Adrenal gland (tissue), 12 donors: ENCODE data around the gene IL1RL2. TPM values are rescaled to one million over a fixed set of nuclear protein-coding genes. Genes with fewer than 3 reads are reported as not detected.

Experiments used
- DNase-seq, 7 donors: peaks; one replicate each; pipeline ENCODE4 v3.0.0-alpha.2; 2019 to 2020
- H3K27ac ChIP-seq, 5 donors: fragments of 200-600 bp; sonication (generic) in 4 of 5; 1 replicate in 3 of 5; 2 replicates in 2 of 5; pipeline versions ENCODE4 v1.5.1 to v1.8.0; 2016 to 2020; ENCODE audit warnings: mild to moderate bottlenecking in 1 of 5
- H3K27me3 ChIP-seq: fragments of 200-600 bp; 2 replicates; pipeline ENCODE4 v1.8.0; 2021
- H3K36me3 ChIP-seq, 2 donors: fragments of 200-600 bp; replicated peaks in 1 of 2; 1 replicate in 1 of 2; 2 replicates in 1 of 2; pipeline versions ENCODE4 v1.5.1 to v1.8.0; 2018 to 2022
- H3K4me1 ChIP-seq, 2 donors: fragments of 200-600 bp; replicated peaks in 1 of 2; 1 replicate in 1 of 2; 2 replicates in 1 of 2; pipeline versions ENCODE4 v1.5.1 to v1.8.0; 2018 to 2021
- H3K4me3 ChIP-seq, 4 donors: fragments of 200-600 bp; sonication (generic) in 3 of 4; one replicate each; pipeline ENCODE4 v1.5.1; 2016 to 2018
- H3K9me3 ChIP-seq, 3 donors: fragments of 200-600 bp; sonication (generic) in 1 of 3; replicated peaks in 1 of 3; 1 replicate in 2 of 3; 2 replicates in 1 of 3; pipeline versions ENCODE4 v1.5.1 to v1.8.0; 2016 to 2021
- CTCF ChIP-seq, 6 experiments: fragments of 450-650 bp in 4 of 6; fragments of 200-600 bp in 2 of 6; sonication (generic) in 1 of 6; IDR thresholded peaks; 1 replicate in 5 of 6; 2 replicates in 1 of 6; pipeline versions ENCODE4 v1.5.1 to v1.8.0; 2016 to 2021; ENCODE audit warnings: antibody characterized with exemption in 6 of 6, mild to moderate bottlenecking in 2 of 6, moderate library complexity in 1 of 6
- POLR2A ChIP-seq, 2 donors: fragments of 450-650 bp; IDR thresholded peaks; one replicate each; pipeline ENCODE4 v1.6.1; 2017; ENCODE audit warnings: antibody characterized with exemption in 2 of 2, mild to moderate bottlenecking in 2 of 2, moderate library complexity in 1 of 2
- WGBS, 4 donors: extraction: QIAGEN DNeasy Blood & Tissue Kit in 2 of 4; methylation state at CpG; one replicate each; pipeline versions ENCODE4 v1.1.5 to v1.1.7; 2013 to 2017; 5-methylcytosine and 5-hydroxymethylcytosine counted together
- intact Hi-C, 2 donors: fragments of 100-400 bp; cut with DNase I; formaldehyde crosslinking; loops; one replicate each; pipeline versions ENCODE4 v1.14.1 to v1.15.0; 2022 to 2023
- polyA plus RNA-seq, 3 donors: library from polyadenylated mRNA; stranded (reverse); fragments of 200-250 nt in 2 of 3; fragments of 350-450 nt in 1 of 3; fragmentation: Illumina TruSeq in 1 of 3; extraction: RNeasy Lipid Tissue Mini Kit (QIAGEN cat#74804) in 1 of 3; gene quantifications; one replicate each; pipeline ENCODE4 v1.2.3, GENCODE V29; 2013 to 2014
- total RNA-seq, 9 donors: library from RNA; depleted of rRNA in 4 of 9; stranded (reverse); fragments of >200 nt in 4 of 9; fragments of 120-200 nt in 1 of 9; fragmentation: NEBNext Ultra II Directional in 1 of 9; extraction: Animal tissue kit (Norgen Biotek cat#: 25700) in 1 of 9; gene quantifications; one replicate each; pipeline versions ENCODE4 v1.1.0 to v1.2.4, GENCODE V29; 2013 to 2023
- donor health status: healthy with polysubstance abuse.
- donor health status: Bipolar disorder and iron deficiency.
- donor health status: DM: yes; HTN: yes; CAD: no.
- donor health status: DM: no; HTN: no; CAD: no.
- donor health status: DM: no; HTN: no; CAD: no.
- donor health status: DM: yes; HTN: yes; CAD: no.

IL1RL2 gene
- total and polyA plus RNA-seq, 12 donors = 0.22 to 4.6 (median 1.7) TPM

DNA sequence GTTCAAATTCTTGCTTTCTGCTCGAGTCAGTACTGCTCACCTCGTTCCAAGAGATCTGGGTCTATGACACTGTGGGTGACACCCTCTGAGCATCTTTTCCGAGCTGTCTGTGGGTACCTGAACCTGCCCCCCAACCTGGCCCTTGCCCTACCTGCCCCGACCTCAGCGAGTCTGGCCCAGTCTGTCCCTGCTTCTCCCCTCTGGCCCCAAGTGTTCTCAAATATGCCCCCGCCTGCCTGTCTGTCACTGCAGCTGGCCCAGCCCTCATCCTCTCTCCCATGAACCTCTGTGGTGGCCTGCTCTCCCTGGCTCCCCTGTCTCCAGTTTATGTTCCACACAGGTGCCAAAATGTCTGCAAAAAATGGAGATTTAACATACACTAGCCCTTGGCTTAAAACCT is 32.5 kb upstream of the IL1RL2 start:
- intact Hi-C loops = no loop called here
- TF ChIP-seq POLR2A (IDR thresholded peaks at IDR 0.05) = no peak
- peaks cover 0 to 9% of the 10 kb centered on the region in 2 donors for H3K36me3 ChIP-seq
- H3K4me3 ChIP-seq = no peak overlapping the region
- no peak for DNase-seq
- H3K27me3 ChIP-seq = no peaks in the 10 kb centered on the region
- H3K9me3 ChIP-seq = no peaks in the 10 kb centered on the region
- WGBS, 4 donors = 91 to 99% (median 95%) methylated on average over 6 of the region's 6 CpGs
- peaks cover 41 to 43% of the 10 kb centered on the region in 2 donors for H3K4me1 ChIP-seq
- H3K27ac ChIP-seq = peak overlapping the region in 3 of 5 donors; percentile 85 to 89 (median 89)

DNA sequence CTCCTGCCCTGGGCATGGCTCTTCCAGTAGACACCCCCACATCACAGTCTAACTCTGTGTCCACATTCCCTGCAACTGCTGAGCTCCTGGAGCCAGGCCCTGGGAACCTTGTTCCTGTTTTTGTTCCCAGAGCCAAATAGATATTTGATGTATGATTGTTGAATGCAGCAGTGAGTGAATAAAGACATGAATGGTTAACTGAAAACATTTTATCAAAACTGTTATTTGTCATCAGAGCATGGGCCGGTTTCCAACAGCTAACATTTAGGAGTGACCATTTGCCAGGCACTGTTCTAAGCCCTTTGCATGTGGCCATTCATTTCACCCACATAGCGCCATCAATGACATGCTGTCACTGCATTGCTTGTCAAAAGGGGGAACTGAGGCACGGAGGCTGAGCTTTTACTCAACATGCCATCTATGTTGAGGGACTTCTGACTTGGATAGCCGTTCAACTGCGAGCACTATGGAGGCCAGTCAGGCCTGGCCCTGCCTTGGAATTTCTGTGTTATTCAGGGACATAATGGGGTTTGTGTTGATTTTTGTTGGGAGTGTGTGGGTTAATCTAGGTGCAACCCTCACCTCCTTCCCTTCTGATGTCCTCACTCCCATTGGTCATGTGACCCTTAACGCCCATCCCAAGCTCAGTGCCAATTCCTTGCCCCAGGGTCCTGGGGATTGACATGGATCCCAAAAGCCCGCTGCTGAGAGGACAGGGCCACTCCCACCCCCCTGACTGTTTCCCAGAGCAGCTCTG is 31.7 kb upstream of the IL1RL2 start:
- TF ChIP-seq POLR2A (IDR thresholded peaks at IDR 0.05) = no peak
- TF ChIP-seq CTCF (IDR thresholded peaks at IDR 0.05) = no peak
- Histone ChIP-seq H3K27me3 (no peaks in the 10 kb centered on the region), H3K27ac (peak overlapping the region; percentile 40 to 89 (median 85)), H3K4me3 (no peak overlapping the region), H3K4me1 (peaks cover 40 to 41% of the 10 kb centered on the region in 2 donors), H3K36me3 (peaks cover 0 to 9% of the 10 kb centered on the region in 2 donors), H3K9me3 (no peaks in the 10 kb centered on the region)
- 58 to 69% (median 61%) methylated on average over 4 to 7 of the region's 7 CpGs for WGBS, 4 donors
- peak in 2 of 7 donors; percentile 47 to 48 for DNase-seq
- intact Hi-C loops = no loop called here

DNA sequence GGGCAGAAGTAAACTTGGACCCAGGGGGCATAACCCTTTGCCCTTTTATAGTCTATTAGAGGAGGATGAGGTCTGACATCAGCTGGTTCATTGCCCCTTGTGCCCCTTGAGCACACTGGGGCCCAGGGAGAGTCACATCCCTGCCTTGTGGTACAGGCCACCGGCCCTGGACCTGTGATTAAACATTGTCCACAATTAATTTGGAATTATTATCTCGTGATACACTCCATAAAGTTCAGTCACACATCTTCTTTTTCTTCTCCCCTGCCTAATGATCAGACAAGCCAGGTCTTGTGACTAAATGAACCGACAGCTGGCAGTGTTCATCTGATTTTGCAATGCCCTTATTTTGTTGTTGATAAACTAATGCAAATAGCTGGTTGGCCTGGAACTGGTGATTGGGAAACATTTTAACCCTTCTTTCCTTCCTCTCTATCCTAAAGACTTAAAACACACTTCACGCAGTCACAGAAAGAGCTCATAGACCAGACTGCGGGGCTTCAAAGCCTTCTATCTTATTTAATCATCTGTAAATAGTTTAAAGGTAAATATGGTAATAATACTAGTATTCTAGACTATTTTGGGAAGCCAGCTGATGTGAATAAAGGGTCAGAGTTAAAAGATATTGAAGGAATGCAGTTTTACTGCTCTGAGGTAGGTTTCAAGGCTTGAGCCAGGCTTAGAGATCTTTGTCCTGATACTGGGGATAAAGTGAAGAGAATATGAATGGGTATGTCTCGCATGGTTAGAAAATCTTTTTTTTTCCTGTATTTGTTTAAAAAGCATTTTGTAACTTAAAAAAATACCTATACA is 30.9 kb upstream of the IL1RL2 start:
- peak; percentile 46 to 86 (median 72) for DNase-seq
- H3K4me1 ChIP-seq = peaks cover 40 to 41% of the 10 kb centered on the region in 2 donors
- peak overlapping the region; percentile 40 to 89 (median 85) for H3K27ac ChIP-seq
- no peak overlapping the region for H3K4me3 ChIP-seq
- H3K9me3 ChIP-seq = no peaks in the 10 kb centered on the region
- TF ChIP-seq POLR2A (IDR thresholded peaks at IDR 0.05) (no peak), CTCF (IDR thresholded peaks at IDR 0.05) (no peak)
- H3K36me3 ChIP-seq = peaks cover 0 to 9% of the 10 kb centered on the region in 2 donors
- H3K27me3 ChIP-seq = no peaks in the 10 kb centered on the region
- intact Hi-C loops = no loop called here
- 38 to 51% (median 42%) methylated on average over 6 of the region's 6 CpGs for WGBS, 4 donors

DNA sequence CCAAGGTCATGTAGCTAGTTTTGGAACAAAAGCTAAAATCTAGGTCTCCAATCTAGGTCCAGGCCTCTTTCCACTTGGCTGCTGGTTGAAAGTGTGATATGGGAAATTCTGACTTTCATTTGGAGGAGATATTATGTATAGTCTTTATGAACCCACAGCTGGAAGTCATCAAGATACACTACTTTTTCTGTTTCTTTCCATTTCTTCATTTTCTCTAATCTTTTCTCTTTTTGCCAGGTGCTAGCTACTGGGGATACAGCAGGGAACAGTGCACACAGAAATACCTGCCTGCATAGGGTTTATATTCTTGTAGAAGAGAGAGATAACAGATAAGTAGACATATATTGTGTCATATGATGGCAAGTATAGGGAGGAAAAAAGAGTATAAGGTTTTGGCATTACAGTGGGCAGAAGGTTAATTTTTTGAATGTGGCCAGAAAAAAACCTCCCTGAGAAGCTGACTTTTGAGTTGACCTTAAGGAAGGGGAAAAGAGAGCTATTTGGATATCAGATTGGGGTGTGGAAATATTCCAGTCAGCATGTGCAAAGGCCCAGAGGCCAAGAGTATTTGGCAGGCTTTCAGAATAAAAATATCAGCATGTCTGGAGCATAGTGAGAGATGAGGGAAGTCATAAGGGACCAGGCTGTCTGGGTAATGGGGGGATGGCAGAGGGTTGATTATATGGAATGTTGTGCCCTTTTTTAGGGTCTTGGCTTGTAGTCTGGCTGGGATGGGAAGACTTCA is 28.6 kb upstream of the IL1RL2 start:
- DNase-seq = no peak
- Histone ChIP-seq H3K36me3 (peaks cover 0 to 9% of the 10 kb centered on the region in 2 donors), H3K27ac (peak overlapping the region in 2 of 5 donors; percentile 21 to 89), H3K4me1 (peaks cover 33 to 34% of the 10 kb centered on the region in 2 donors), H3K27me3 (no peaks in the 10 kb centered on the region), H3K9me3 (no peaks in the 10 kb centered on the region), H3K4me3 (no peak overlapping the region)
- TF ChIP-seq CTCF (IDR thresholded peaks at IDR 0.05) = no peak
- TF ChIP-seq POLR2A (IDR thresholded peaks at IDR 0.05) = no peak
- intact Hi-C loops = no loop called here
